Stimulated activated memory B cell treated with anti-CD40 and anti-IgM and Interleukin-4, amounts not matched to agents 10 μg/mL and 1 μg/mL and 100 μg/mL, for 72 hours (primary cell): ENCODE data around the gene ZNF283.

Experiments
- ATAC-seq: fragments of 150-1000 bp; cut with Tn5 transposase; 2 replicates; pipeline ENCODE4 v1.10.0; 2021
- H3K27ac Mint-ChIP-seq: one replicate; pipeline ENCODE4 v1.8.0; 2022; ENCODE audit warnings: mild to moderate bottlenecking, mixed read lengths
- H3K27me3 Mint-ChIP-seq: one replicate; pipeline ENCODE4 v1.8.0; 2022; ENCODE audit warnings: mixed read lengths
- H3K36me3 Mint-ChIP-seq: one replicate; pipeline ENCODE4 v1.8.0; 2022; ENCODE audit warnings: mixed read lengths
- H3K4me1 Mint-ChIP-seq: one replicate; pipeline ENCODE4 v1.8.0; 2022; ENCODE audit warnings: mixed read lengths
- H3K4me3 Mint-ChIP-seq: one replicate; pipeline ENCODE4 v1.8.0; 2022; ENCODE audit warnings: mild to moderate bottlenecking, moderate library complexity, mixed read lengths
- H3K9me3 Mint-ChIP-seq: one replicate; pipeline ENCODE4 v1.8.0; 2022; ENCODE audit warnings: mixed read lengths

The ZNF283 gene

GRCh38 chr19:43872547-43873336, 45.6 kb downstream of the ZNF283 start:
- ATAC-seq: no peak
- no peaks in the 10 kb centered on the region for H3K4me1 Mint-ChIP-seq
- H3K27me3 Mint-ChIP-seq: no peaks in the 10 kb centered on the region
- no peak overlapping the region for H3K27ac Mint-ChIP-seq
- peaks cover 38% of the 10 kb centered on the region for H3K36me3 Mint-ChIP-seq
- no peak overlapping the region for H3K4me3 Mint-ChIP-seq
- H3K9me3 Mint-ChIP-seq: peaks cover 28% of the 10 kb centered on the region

- Mint-ChIP-seq H3K36me3 (peaks cover 79% of the 10 kb centered on the region), H3K27ac (no peak overlapping the region), H3K4me1 (no peaks in the 10 kb centered on the region), H3K27me3 (no peaks in the 10 kb centered on the region), H3K9me3 (peaks cover 43% of the 10 kb centered on the region), H3K4me3 (no peak overlapping the region)
- ATAC-seq: no peak
These were observed 53.4 kb downstream of the ZNF283 start for GRCh38 chr19:43880483-43880882.

- Mint-ChIP-seq H3K9me3 (peaks cover 39% of the 10 kb centered on the region), H3K36me3 (peaks cover 65% of the 10 kb centered on the region), H3K27ac (no peak within 1 kb of the TSS), H3K4me3 (no peak within 1 kb of the TSS), H3K4me1 (no peaks in the 10 kb centered on the region), H3K27me3 (no peaks in the 10 kb centered on the region)
- no peak for ATAC-seq
These were observed 56.7 kb downstream of the ZNF283 start, which contains the start of gene ZNF404 for GRCh38 chr19:43883864-43884263. Gene ZNF404, minus strand, starts transcription at chr19:43883964.

GRCh38 chr19:43895727-43896308, 68.7 kb downstream of the ZNF283 start:
- ATAC-seq: no peak
- Mint-ChIP-seq H3K4me1 (no peaks in the 10 kb centered on the region), H3K9me3 (peaks cover 10% of the 10 kb centered on the region), H3K36me3 (peaks cover 50% of the 10 kb centered on the region), H3K27ac (no peak overlapping the region), H3K27me3 (no peaks in the 10 kb centered on the region), H3K4me3 (no peak overlapping the region)
